Cardiac atrium fibroblast (primary cell): ENCODE measurements around the gene GDF3. TPM values are rescaled to one million over a fixed set of nuclear protein-coding genes. Genes with fewer than 3 reads are reported as not detected.

Experiments used
- total RNA-seq: library from RNA; depleted of rRNA; stranded (reverse); fragments of >200 nt; gene quantifications from 2 replicates; pipeline ENCODE4 v1.2.3, GENCODE V29; 2015

The GDF3 gene
- not detected in 2 replicates for total RNA-seq

DNA sequence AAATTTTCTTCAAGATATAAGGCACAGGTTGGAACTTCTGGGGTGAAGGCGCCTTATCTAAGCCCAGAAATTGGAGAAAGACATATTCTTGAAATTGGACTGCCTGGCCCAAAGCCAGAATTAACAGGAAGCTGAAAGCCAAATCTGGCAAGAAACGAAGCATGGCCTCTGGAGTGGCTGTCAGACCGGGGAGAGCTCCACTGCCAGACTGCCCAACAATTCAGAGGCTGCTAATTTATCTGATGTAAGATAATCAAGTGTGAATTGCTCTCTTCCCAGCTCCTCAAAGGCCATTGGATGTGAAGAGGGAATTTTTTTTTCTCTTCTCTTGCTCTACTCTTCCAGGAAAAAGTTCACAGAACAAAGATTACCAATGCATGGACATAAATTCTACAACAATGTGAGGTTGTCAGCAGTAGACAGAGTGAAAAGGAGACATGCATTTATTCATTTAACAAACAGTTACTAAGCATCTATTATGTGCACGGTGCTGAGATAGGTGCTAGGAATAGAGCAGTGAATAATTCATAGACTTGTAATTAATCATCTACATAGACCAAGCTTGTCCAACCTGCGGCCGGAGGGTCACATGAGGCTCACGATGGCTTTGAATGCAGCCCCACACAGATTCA, at the start of gene GDF3:
TSS of gene GDF3 (minus strand) at position 210 of the 632 bp plus-strand sequence. CDS start at position 163, 47 bp downstream.

DNA sequence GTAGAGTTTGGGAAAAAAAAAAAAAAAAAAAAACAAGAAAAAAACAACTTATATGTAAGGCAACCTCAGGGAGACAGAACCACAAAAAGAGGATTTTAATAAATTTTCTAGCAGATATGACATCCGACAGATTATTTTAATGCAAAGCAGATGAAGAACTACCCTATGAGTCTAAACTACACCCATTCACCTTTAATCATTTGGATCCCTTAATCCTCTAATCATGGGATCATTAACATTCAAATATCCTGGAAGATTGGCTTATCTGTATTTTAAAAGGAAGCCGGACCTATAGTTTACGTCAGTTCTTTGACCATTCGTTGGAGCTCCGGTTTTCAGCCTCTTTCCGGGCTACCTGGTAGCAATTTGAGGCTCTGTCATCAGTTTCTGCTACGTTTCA, 15.6 kb upstream of the GDF3 start, which contains the start of gene DPPA3:
TSS of gene DPPA3 (plus strand) at position 301 of the 400 bp plus-strand sequence. CDS start 138 bp downstream, outside the sequence.

Other genes starting within 250 kb of the GDF3 start
- not detected in 2 replicates for gene CD163, start 192.0 kb downstream of the GDF3 start, total RNA-seq
- not detected in 2 replicates for gene APOBEC1, start 29.9 kb downstream of the GDF3 start, total RNA-seq
- gene DPPA3, start 15.7 kb upstream of the GDF3 start, total RNA-seq: not detected in 2 replicates
- not detected in 2 replicates for gene CLEC4C, start 51.6 kb upstream of the GDF3 start, total RNA-seq
- gene NANOGNB, start 69.4 kb upstream of the GDF3 start, total RNA-seq: not detected in 2 replicates
- not detected in 2 replicates for gene NANOG, start 93.6 kb upstream of the GDF3 start, total RNA-seq
- 0.36 and 0.49 TPM in 2 replicates for gene SLC2A14, start 177.1 kb upstream of the GDF3 start, total RNA-seq
- 67.9 and 123 TPM in 2 replicates for gene SLC2A3, start 240.4 kb upstream of the GDF3 start, total RNA-seq